GM18861 (cell line): ENCODE measurements around the gene IL17RA.

Experiments
- ATAC-seq: cut with Tn5 transposase; IDR thresholded peaks from one replicate; pipeline ENCODE4 v1.9.1; 2021; ENCODE audit not compliant: unreplicated experiment

IL17RA gene

DNA sequence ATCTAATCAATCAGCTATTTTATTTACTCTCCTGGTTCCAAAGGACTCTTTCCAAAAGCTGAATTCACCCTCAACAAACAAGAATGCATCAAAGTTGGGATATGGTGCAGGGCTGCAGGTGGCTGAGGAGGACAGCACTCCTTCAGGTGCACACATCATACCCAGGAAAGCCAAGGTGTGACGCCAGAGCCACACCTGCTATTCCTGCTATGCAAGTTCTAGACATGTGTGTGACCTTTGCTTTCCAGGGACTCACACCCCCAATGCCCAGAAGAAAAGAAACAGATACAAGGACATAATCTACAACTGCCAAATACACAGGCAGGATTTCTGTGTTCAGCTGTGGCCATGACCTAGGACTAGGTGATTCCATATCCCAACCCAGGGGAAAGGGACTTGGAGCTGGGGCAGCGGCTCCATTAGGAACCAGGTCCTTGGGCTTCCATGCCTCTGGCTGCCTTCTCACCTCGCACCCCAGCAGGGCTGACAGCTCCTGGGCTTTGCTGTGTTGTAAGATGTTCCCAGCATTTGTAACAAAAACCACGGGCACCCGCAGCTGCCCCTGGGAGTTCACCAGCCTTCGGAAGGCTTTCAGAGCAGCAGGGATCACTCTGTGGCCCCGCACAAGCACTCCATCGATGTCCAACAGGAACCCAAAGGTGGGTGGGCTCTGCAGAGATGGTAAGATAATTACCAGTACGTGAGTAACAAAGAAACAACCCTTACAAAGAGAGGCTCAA, 64.4 kb downstream of the IL17RA start:
- no peak for ATAC-seq

DNA sequence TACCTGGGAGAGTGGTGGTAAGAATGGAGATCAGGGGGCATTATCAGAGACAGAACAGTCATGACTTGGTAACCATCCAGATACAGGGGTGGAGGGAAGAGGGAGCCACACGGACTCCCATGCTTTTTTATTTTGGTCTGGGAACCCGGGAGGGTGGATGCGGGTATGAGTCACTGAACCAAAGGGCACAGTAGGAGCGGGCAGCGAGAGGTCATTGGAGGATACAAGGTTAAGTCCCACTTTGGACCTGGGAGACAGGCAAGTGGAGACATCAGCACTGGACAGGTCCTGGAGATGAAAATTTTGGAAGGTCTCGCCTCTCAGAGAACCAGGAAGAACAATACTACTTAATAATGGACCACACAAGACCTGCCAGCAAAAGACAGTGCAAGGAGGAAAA, 67.5 kb downstream of the IL17RA start:
- no peak for ATAC-seq

DNA sequence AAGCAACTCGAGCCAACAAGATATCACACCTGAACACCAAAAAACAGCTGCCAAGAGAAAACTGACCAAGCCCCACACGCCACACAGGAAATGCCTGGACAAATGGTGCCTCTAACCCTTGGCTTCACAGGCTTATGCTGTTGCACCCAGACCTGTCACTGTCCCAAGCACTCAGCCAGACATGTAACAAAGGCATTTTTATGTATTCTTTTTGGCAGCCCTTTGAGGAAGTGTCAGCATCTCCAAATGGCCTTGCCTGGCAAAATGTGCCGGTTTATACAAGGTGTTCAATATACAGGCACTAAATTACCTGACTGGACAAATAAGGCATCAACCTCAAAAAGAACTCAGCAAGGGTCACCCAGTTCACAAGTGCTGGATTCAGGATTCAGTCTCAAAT, 68.2 kb downstream of the IL17RA start:
- no peak for ATAC-seq

DNA sequence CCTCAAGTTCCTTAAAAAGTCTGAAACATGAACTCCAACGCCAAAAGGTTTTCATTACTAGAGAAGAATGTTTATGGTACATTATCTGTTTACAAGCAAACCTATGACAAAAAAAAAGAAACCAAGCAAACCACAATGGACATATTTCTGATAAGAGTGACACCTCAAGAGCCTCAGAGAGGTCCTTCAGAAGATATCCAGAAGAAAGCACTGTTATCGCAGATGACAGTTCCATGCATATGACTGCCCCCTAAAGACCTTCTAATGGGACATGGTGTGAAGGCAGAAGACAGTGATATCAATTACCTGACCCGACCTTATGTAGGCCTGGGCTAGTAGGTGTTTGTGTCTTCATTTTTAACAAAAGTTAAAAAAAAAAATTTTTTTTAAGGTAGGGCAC, 71.1 kb downstream of the IL17RA start:
- no peak for ATAC-seq

DNA sequence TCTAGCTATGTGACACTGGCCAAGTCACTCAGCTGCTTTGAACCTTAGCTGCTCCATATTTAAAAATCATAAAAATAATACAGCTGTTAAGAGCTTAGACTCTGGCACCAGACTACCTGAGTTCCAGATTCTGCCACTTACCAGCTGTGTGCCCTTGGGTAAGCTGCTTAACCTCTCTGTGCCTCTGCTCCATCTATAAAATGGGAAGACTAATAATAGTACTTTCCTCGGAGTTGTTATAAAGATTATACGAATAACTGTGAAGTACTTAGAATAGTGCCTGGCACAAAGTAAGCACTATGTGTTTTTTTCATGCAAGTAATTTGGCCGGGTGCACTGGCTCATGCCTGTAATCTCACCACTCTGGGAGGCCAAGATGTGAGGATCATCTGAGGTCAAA, 72.9 kb downstream of the IL17RA start:
- ATAC-seq: no peak

DNA sequence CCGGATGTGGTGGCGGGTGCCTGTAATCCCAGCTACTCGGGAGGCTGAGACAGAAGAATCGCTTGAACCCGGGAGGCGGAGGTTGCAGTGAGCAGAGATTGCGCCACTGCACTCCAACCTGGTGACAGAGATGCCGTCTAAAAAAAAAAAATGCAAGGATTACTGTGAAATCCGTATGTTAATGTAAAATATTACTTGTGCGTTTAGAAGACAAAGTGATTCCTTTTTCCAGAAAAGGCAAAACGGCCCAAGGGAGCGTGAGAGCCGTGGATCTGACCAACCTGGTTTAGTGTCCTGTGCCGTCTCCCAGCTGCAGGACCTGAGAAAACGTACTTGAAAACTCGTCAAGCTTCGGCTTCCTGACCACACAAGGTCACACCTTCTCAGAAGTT, 73.4 kb downstream of the IL17RA start:
- no peak for ATAC-seq

DNA sequence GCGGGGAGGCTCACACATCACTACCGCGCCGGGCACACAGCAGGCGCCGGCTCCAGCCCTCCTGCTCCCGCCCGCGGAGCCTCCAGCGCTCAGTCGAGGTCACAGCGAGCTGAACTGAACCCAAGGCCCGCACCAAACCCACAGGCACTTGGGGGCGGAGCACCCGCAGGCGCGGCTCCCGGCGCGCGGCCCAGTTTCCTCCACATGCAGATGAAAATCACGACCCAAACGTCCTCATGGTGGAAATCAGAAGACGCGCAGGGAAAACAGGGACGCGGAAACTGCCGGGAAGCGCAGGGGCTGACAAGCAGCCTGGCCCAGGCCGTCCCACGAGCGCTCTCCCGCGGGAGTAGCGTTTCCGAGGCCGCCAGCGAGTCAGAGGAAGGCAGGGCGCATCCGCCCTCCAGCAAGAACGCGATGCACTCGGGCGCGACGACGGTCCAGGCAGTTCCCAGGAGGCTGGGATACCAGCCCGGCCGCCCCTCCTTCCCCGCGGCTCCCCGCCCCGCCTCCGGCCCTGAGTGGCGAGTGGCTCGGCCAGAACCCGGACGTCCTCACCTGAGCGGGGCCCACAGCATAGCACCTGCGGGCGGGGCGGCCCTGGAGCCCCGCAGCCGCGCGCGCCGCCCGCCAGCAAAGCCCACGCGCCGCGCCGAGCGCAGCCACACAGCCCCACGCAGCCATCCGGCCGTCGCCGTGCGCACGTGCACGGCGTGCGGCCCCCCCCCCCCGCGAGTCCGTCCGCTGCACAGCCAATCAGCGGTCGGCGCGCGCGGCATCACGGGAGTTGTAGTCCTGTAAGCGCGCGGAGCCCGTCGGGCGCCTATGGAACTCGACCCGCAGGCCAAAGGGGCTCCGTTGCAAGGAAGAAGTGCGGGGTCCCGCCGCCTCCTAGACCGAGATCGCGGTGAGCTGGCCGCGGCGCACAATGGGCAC, 74.0 kb downstream of the IL17RA start, which contains the start of gene HDHD5:
Gene HDHD5 (minus strand): TSS at position 710 of the 936 bp plus-strand sequence. CDS start 26 bp downstream, at position 684.
- ATAC-seq: peak; percentile 60

DNA sequence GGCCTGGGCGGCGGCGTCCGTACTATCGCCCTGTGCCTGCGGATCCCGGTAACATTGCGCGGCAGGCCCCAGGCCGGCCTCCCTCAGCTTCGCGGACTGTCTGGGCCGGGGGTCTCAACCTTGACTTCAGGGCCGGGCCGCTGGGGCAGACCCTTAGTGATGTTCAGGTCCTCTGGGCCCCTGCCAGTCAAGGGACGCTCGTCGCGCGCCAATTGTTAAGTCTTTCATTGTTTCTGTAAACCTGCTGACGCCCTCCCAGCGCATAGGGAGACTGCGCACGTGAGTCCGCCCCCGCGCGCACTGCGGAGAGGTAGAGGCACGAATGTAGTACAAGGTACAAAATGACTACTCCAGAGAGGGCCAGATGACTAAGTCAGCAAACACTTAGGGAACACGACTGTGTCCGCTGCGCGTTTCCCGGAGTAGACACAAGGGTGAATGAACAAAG, 74.7 kb downstream of the IL17RA start:
- peak; percentile 14 for ATAC-seq

DNA sequence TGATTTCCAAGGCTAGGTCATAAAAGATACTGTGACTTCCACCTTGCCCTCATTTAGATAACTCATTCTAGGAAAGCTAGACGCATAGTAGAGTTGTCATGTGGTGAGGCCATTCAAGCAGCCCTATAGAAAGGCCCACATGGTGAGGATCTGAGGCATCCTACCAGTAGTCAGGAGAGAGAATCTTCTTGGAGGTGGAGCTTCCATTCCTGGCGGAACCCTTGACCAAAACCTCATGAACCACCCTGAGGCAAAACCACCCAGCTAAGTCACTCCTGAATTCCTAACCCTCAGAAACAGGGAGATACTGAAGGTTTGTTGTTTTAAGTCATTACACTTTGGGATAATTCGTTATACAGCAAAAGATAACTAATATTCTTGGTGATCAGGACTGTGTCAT, 77.2 kb downstream of the IL17RA start:
- no peak for ATAC-seq

DNA sequence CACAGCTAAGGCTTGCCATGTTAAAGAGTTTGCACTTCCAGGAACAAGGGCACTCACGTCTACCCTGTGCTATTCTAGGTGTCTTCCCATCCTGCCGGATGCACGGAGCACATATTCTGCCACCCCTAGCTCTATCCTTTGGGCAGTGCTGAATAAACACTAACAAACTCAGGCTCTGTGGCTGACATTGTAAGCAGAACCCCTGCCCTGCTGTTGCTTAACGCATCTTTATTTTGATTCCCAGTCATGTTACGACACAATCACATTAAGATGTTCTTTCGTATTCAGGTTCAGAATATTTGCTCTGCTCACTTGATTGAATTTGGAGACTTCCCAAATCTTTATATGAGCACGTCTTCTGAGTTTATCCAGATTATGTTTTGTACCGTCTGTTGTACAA, 77.9 kb downstream of the IL17RA start:
- ATAC-seq: no peak

DNA sequence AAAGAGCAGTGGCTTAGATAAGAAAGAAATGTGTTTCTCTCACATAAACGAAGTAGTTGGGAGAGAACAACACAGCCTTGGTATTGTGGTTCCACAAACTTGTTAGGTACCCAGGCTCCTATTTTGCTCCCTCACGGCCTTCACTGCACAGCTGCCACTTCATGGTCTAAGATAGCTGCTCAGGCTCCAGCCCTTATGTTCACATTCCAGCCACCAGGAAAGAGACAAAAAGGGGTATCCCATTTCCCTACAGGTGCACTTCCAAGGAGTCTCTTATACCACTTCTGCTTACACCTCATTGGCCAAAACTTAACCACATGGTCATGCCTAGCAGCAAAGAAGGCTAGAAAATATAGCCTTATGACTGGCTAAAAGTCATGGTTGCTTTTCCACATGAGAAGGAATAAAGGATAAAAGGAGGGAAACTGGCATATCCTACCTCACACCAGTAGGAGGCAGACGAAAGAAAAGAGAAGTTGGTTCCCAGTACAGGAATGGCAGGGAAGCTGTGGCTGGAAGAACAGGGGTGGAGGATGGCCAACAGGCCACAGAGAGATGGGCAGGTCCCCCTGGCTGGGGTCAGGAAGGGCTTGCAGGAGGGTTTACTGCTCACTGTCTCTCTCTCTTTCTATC, 79.7 kb downstream of the IL17RA start:
- no peak for ATAC-seq
